Measurements from ENCODE around the gene MTFMT.
"Not testable (repeated sequence)": the region's sequence is repeated elsewhere in the genome, so short reads cannot be mapped to it uniquely, and the experiment has no call there.

Gene MTFMT

GRCh38 chr15:65050270-65050669, 20.8 kb upstream of the MTFMT start:
- H3K4me1 ChIP-seq (ENCODE audit: control insufficient read depth, insufficient read depth, low read length) = no peaks in the 10 kb centered on the region
- H3K4me3 ChIP-seq (ENCODE audit: low read depth, low read length) = no peak overlapping the region
- no peak overlapping the region for H3K27ac ChIP-seq (ENCODE audit: low read depth, low read length)
- H3K36me3 ChIP-seq (ENCODE audit: control insufficient read depth, insufficient read depth, low read length) = no peaks in the 10 kb centered on the region
- no peaks in the 10 kb centered on the region for H3K27me3 ChIP-seq (ENCODE audit: control insufficient read depth, insufficient read depth, low read length)
- no peaks in the 10 kb centered on the region for H3K9me3 ChIP-seq (ENCODE audit: control insufficient read depth, insufficient read depth, low read length)
- no peak overlapping the region for H3K9ac ChIP-seq (ENCODE audit: low read depth, low read length)

GRCh38 chr15:65049418-65049840, 20.0 kb upstream of the MTFMT start:
- no peak overlapping the region for H3K27ac ChIP-seq (ENCODE audit: low read depth, low read length)
- H3K36me3 ChIP-seq (ENCODE audit: control insufficient read depth, insufficient read depth, low read length) = no peaks in the 10 kb centered on the region
- H3K9ac ChIP-seq (ENCODE audit: low read depth, low read length) = no peak overlapping the region

DNA sequence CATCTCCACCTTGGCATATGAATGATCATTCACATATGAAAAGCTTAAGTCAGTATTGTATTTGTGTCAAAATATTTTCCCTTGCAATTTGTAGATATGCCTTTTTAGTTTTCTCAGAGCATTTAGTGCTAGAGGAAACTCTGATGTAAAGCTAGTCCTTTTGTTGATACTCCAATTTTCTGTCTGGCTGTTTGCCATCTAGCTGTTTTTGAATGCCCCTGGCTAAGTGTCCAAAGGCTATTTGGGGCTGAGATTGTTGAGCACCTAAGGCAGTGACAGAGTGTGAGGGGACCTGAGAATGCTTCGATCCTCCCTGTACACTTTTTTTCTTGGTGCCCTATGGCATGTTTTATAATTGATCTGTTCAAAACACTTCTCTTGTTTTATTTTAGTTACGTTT, 18.8 kb upstream of the MTFMT start:
- Histone ChIP-seq H3K9me3 (ENCODE audit: control insufficient read depth, insufficient read depth, low read length) (no peaks in the 10 kb centered on the region), H3K27ac (ENCODE audit: low read depth, low read length) (no peak overlapping the region), H3K4me1 (ENCODE audit: control insufficient read depth, insufficient read depth, low read length) (no peaks in the 10 kb centered on the region), H3K36me3 (ENCODE audit: control insufficient read depth, insufficient read depth, low read length) (no peaks in the 10 kb centered on the region), H3K4me3 (ENCODE audit: low read depth, low read length) (no peak overlapping the region), H3K27me3 (ENCODE audit: control insufficient read depth, insufficient read depth, low read length) (no peaks in the 10 kb centered on the region), H3K9ac (ENCODE audit: low read depth, low read length) (no peak overlapping the region)

More at GRCh38 chr15:65049418-65049840, 20.0 kb upstream of the MTFMT start:
- H3K4me1 ChIP-seq (ENCODE audit: control insufficient read depth, insufficient read depth, low read length) = no peaks in the 10 kb centered on the region
- no peaks in the 10 kb centered on the region for H3K27me3 ChIP-seq (ENCODE audit: control insufficient read depth, insufficient read depth, low read length)
- no peaks in the 10 kb centered on the region for H3K9me3 ChIP-seq (ENCODE audit: control insufficient read depth, insufficient read depth, low read length)
- H3K4me3 ChIP-seq (ENCODE audit: low read depth, low read length) = peak overlapping the region; percentile 44

DNA sequence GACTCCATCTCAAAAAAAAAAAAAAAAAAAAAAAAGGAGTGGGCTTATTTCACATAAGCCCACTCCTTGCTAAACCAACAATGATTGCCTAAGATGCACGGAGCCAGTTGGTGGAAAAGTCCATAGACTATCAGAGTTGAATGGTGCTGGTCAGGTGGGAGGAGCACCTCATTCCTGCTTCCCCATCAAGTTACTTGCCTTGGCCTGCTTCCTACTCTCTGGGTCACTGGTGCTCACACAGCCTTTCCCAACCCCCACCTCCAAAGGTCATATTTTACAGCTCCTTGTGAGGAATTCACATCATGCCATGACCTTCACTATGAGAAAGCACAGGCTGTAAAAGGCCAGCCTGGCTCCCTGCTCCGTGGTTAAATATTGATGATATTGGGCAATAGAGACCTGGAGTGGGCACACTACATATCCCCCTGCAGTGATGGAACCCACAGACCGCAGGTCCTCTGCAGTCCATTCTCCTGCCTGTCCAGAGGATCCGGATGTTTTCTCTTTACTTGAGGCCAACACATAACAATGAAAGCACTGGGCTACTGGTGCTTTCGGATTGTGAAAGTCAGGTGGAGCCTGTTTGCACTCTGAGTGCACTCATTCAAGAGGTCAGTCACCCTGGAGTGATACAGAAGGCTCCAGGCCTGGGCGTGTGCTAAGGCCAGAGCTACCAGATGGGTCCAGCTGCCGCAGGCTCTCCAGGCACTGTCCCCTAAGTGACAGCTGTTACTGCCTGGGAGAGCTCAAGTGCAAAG, 15.5 kb upstream of the MTFMT start, which contains the start of gene SLC51B:
Gene SLC51B (plus strand): TSS at position 664 of the 758 bp plus-strand sequence. CDS start 4,618 bp downstream, outside the sequence.
- H3K4me1 ChIP-seq (ENCODE audit: control insufficient read depth, insufficient read depth, low read length) = no peaks in the 10 kb centered on the region
- no peaks in the 10 kb centered on the region for H3K9me3 ChIP-seq (ENCODE audit: control insufficient read depth, insufficient read depth, low read length)
- H3K9ac ChIP-seq (ENCODE audit: low read depth, low read length) = no peak within 1 kb of the TSS
- H3K27ac ChIP-seq (ENCODE audit: low read depth, low read length) = no peak within 1 kb of the TSS
- H3K36me3 ChIP-seq (ENCODE audit: control insufficient read depth, insufficient read depth, low read length) = no peaks in the 10 kb centered on the region
- no peaks in the 10 kb centered on the region for H3K27me3 ChIP-seq (ENCODE audit: control insufficient read depth, insufficient read depth, low read length)
- H3K4me3 ChIP-seq (ENCODE audit: low read depth, low read length) = no peak within 1 kb of the TSS

DNA sequence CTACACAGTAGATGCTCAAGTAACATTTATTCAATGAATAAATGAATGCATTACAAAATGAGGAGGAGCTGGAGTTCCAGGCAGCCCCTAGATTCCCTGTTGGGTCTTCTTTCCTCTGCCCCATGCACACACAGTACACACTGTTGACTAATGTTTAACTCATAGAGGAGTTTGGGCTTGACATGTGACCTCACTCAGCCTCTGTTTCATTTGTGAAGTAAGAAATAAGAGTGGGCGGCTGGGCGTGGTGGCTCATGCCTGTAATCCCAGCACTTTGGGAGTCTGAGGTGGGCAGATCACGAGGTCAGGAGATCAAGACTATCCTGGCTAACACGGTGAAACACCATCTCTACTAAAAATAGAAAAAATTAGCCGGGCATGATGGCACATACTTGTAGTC, 14.8 kb upstream of the MTFMT start:
- not testable (repeated sequence) for H3K4me1 ChIP-seq (ENCODE audit: control insufficient read depth, insufficient read depth, low read length); H3K27me3 ChIP-seq (ENCODE audit: control insufficient read depth, insufficient read depth, low read length); H3K9me3 ChIP-seq (ENCODE audit: control insufficient read depth, insufficient read depth, low read length); H3K36me3 ChIP-seq (ENCODE audit: control insufficient read depth, insufficient read depth, low read length); H3K9ac ChIP-seq (ENCODE audit: low read depth, low read length); H3K4me3 ChIP-seq (ENCODE audit: low read depth, low read length); H3K27ac ChIP-seq (ENCODE audit: low read depth, low read length)

DNA sequence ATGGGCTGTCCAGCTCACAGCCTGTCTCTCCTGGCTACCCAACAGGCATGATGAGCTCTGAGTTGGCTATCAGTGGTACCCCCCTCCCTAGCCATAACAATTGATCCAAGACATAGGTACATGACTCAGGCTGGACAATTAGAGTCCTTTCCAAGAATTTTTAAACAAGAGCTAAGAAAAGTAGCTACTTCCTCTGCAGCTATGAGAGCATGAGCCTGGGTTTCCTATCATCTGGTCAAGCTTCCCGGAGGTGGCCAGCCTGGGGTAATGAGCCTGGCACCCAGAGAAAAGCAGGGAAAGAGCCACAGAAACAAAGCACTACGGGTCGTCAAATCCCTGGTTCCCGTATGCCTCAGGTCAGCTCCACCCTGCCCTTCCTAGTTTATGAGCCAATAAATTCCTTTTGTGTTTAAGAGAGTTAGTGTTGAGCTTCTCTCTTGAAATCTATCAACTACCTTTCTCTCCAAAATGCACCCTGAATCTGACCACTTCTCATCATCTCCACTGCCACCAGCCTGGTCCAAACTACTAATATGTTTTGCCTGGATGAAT, 13.4 kb upstream of the MTFMT start:
- H3K4me3 ChIP-seq (ENCODE audit: low read depth, low read length) = no peak overlapping the region
- no peaks in the 10 kb centered on the region for H3K9me3 ChIP-seq (ENCODE audit: control insufficient read depth, insufficient read depth, low read length)
- H3K4me1 ChIP-seq (ENCODE audit: control insufficient read depth, insufficient read depth, low read length) = no peaks in the 10 kb centered on the region
- H3K9ac ChIP-seq (ENCODE audit: low read depth, low read length) = no peak overlapping the region
- no peaks in the 10 kb centered on the region for H3K27me3 ChIP-seq (ENCODE audit: control insufficient read depth, insufficient read depth, low read length)
- H3K27ac ChIP-seq (ENCODE audit: low read depth, low read length) = no peak overlapping the region
- no peaks in the 10 kb centered on the region for H3K36me3 ChIP-seq (ENCODE audit: control insufficient read depth, insufficient read depth, low read length)

DNA sequence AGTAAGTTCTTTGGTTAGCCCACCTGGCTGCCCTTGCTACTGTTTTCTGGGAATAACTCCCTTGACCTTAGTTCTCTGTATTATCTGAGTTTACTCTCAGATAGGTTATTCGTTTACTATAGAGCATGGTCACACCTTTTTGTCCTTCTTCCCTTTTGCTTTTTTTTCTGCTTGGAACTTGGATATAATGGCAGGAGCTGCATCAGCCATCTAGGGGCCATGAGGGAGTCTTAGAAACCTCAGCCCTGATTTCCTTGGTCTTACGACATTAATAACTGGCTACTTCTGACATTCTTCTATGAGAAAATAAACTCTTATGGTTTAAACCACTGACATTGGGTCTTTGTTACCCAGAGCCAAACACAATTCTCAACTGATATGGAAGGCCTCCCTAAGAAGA, 12.3 kb upstream of the MTFMT start:
- H3K36me3 ChIP-seq (ENCODE audit: control insufficient read depth, insufficient read depth, low read length) = no peaks in the 10 kb centered on the region
- H3K4me1 ChIP-seq (ENCODE audit: control insufficient read depth, insufficient read depth, low read length) = no peaks in the 10 kb centered on the region
- H3K27me3 ChIP-seq (ENCODE audit: control insufficient read depth, insufficient read depth, low read length) = no peaks in the 10 kb centered on the region
- no peak overlapping the region for H3K9ac ChIP-seq (ENCODE audit: low read depth, low read length)
- H3K4me3 ChIP-seq (ENCODE audit: low read depth, low read length) = no peak overlapping the region
- no peak overlapping the region for H3K27ac ChIP-seq (ENCODE audit: low read depth, low read length)
- H3K9me3 ChIP-seq (ENCODE audit: control insufficient read depth, insufficient read depth, low read length) = no peaks in the 10 kb centered on the region

DNA sequence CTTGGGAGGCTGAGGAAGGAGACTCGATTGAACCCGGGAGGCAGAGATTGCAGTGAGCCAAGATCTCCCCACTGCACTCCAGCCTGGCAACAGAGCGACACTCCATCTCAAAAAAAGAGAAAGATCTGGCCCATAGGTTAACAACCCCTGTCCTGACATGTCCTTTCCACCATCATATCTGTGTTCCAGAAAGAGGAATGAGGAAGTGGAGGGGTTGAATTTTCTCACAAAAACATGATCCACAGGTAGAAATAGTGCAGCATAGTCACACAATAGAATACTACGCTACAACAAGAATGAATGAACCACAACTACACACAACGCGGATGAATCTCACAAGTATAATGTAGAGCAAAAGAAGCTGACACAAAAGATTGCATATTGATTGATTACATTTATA, 11.0 kb upstream of the MTFMT start:
- Histone ChIP-seq H3K27ac (ENCODE audit: low read depth, low read length) (no peak overlapping the region), H3K4me1 (ENCODE audit: control insufficient read depth, insufficient read depth, low read length) (no peaks in the 10 kb centered on the region), H3K9ac (ENCODE audit: low read depth, low read length) (no peak overlapping the region), H3K9me3 (ENCODE audit: control insufficient read depth, insufficient read depth, low read length) (no peaks in the 10 kb centered on the region), H3K36me3 (ENCODE audit: control insufficient read depth, insufficient read depth, low read length) (no peaks in the 10 kb centered on the region), H3K27me3 (ENCODE audit: control insufficient read depth, insufficient read depth, low read length) (no peaks in the 10 kb centered on the region), H3K4me3 (ENCODE audit: low read depth, low read length) (no peak overlapping the region)

DNA sequence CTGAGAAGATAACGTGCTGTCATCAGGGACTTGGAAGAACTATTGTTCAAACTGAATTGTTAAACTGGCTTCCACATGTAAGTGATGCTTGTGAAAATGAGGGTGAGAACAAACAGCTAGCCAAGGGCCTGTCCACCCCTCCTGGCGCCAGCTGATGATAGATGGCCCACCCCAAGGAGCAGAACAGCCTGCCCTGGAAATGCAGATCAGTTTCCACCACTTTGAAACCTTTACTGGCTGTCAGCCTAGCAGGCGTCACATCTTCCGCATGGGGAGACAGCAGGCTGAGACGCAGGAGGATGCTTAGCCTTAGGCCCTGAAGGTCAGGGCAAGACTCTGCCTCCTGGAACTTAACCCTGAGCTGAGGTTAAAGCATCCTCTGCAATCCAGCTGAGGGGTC, 9.4 kb upstream of the MTFMT start:
- H3K9ac ChIP-seq (ENCODE audit: low read depth, low read length) = no peak overlapping the region
- H3K27me3 ChIP-seq (ENCODE audit: control insufficient read depth, insufficient read depth, low read length) = no peaks in the 10 kb centered on the region
- no peak overlapping the region for H3K27ac ChIP-seq (ENCODE audit: low read depth, low read length)
- no peak overlapping the region for H3K4me3 ChIP-seq (ENCODE audit: low read depth, low read length)
- no peaks in the 10 kb centered on the region for H3K36me3 ChIP-seq (ENCODE audit: control insufficient read depth, insufficient read depth, low read length)
- H3K9me3 ChIP-seq (ENCODE audit: control insufficient read depth, insufficient read depth, low read length) = no peaks in the 10 kb centered on the region
- H3K4me1 ChIP-seq (ENCODE audit: control insufficient read depth, insufficient read depth, low read length) = no peaks in the 10 kb centered on the region

GRCh38 chr15:65038428-65038827, 9.0 kb upstream of the MTFMT start:
- Histone ChIP-seq H3K9ac (ENCODE audit: low read depth, low read length) (no peak overlapping the region), H3K4me1 (ENCODE audit: control insufficient read depth, insufficient read depth, low read length) (no peaks in the 10 kb centered on the region), H3K36me3 (ENCODE audit: control insufficient read depth, insufficient read depth, low read length) (no peaks in the 10 kb centered on the region), H3K27me3 (ENCODE audit: control insufficient read depth, insufficient read depth, low read length) (no peaks in the 10 kb centered on the region), H3K27ac (ENCODE audit: low read depth, low read length) (no peak overlapping the region), H3K4me3 (ENCODE audit: low read depth, low read length) (no peak overlapping the region), H3K9me3 (ENCODE audit: control insufficient read depth, insufficient read depth, low read length) (no peaks in the 10 kb centered on the region)

DNA sequence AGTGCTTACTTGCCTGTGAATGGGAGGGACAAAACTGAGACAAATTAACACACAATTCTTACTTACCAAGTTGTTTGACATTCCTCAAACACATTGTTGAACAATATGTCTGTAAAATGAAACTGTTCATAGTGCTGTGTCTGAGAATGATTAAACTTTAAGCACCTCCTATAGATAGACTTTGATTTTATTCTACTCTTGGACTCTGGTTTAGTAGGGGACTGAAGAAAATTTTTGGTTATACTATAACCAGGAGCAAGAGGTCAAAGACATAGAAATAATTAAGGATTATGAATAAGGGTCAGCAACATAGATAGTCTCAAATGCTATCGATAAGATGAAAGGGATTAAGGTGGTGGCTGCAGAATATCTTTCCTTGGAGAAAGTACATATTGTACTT, 7.9 kb upstream of the MTFMT start:
- Histone ChIP-seq H3K9ac (ENCODE audit: low read depth, low read length) (no peak overlapping the region), H3K27ac (ENCODE audit: low read depth, low read length) (no peak overlapping the region), H3K36me3 (ENCODE audit: control insufficient read depth, insufficient read depth, low read length) (no peaks in the 10 kb centered on the region), H3K4me3 (ENCODE audit: low read depth, low read length) (no peak overlapping the region), H3K27me3 (ENCODE audit: control insufficient read depth, insufficient read depth, low read length) (no peaks in the 10 kb centered on the region), H3K9me3 (ENCODE audit: control insufficient read depth, insufficient read depth, low read length) (no peaks in the 10 kb centered on the region), H3K4me1 (ENCODE audit: control insufficient read depth, insufficient read depth, low read length) (no peaks in the 10 kb centered on the region)

Data from HUES48 (cell line).